GM12878 (cell line): ENCODE results near the gene PTPRN2. TPM values are rescaled to one million over a fixed set of nuclear protein-coding genes. Genes with fewer than 3 reads are reported as not detected.

Experiments
- ATAC-seq: fragments of 200-7000 bp; cut with Tn5 transposase; 3 replicates; pipeline ENCODE4 v1.9.1; 2020; ENCODE audit warnings: mild to moderate bottlenecking, moderate library complexity
- BruUV-seq: library from RNA; stranded (reverse); fragments of 400-500 nt; replicated peaks from 2 replicates; lab custom pipeline; 2021; lab: Mats Ljungman, UMichigan
- CTCF ChIA-PET: fragments of 300-600 bp; sonication (Branson Sonifier 250); formaldehyde crosslinking; extraction: SDS; loops from one replicate; lab custom pipeline; 2021; ENCODE audit warnings: inconsistent platforms; lab: Yijun Ruan, JAX
- POLR2A ChIA-PET: fragments of 350-600 bp; formaldehyde crosslinking; extraction: SDS; loops from one replicate; lab custom pipeline; 2021; ENCODE audit warnings: inconsistent platforms; lab: Charles Lee
- RAD21 ChIA-PET: fragments of 300-600 bp; sonication (Branson Sonifier 250); formaldehyde crosslinking; loops from one replicate; lab custom pipeline; 2023; ENCODE audit warnings: antibody characterized with exemption; ENCODE audit not compliant: unreplicated experiment; lab: Charles Lee
- SMC1A ChIA-PET: fragments of 300-600 bp; sonication (Branson Sonifier 250); formaldehyde crosslinking; loops from one replicate; lab custom pipeline; 2023; ENCODE audit not compliant: unreplicated experiment, uncharacterized antibody; lab: Charles Lee
- DNase-seq: peaks from one replicate; pipeline ENCODE4 v3.0.0-alpha.2; 2011; ENCODE audit warnings: low read depth, low spot score
- FAIRE-seq: peaks from 3 replicates; lab custom pipeline; 2011; peaks lifted over from hg19 to GRCh38; lab: Jason Lieb, UNC
- H2AFZ ChIP-seq: 2 replicates; pipeline ENCODE4 v1.6.0; 2011; ENCODE audit warnings: low read depth, low read length, control low read depth; ENCODE audit not compliant: control insufficient read depth
- H3K27ac ChIP-seq: 2 replicates; pipeline ENCODE4 v1.5.1; 2011; ENCODE audit warnings: control low read depth; ENCODE audit not compliant: control insufficient read depth, insufficient read depth
- H3K27me3 ChIP-seq, 2 experiments: replicated peaks in 1 of 2; 2 replicates each; pipeline versions ENCODE4 v1.6.0 to v1.6.1; 2011; ENCODE audit warnings: low read length in 1 of 2; ENCODE audit not compliant: control insufficient read depth in 2 of 2, insufficient read depth in 2 of 2
- H3K36me3 ChIP-seq, 2 experiments: 2 replicates each; pipeline ENCODE4 v1.5.1; 2011; ENCODE audit warnings: low read length in 1 of 2; ENCODE audit not compliant: control insufficient read depth in 2 of 2, insufficient read depth in 2 of 2
- H3K4me1 ChIP-seq: 2 replicates; pipeline ENCODE4 v1.6.1; 2011; ENCODE audit warnings: mild to moderate bottlenecking, low read length, moderate library complexity, mixed read lengths; ENCODE audit not compliant: control insufficient read depth, insufficient read depth
- H3K4me2 ChIP-seq: 2 replicates; pipeline ENCODE4 v1.6.0; 2011; ENCODE audit warnings: control low read depth; ENCODE audit not compliant: control insufficient read depth, insufficient read depth
- H3K4me3 ChIP-seq: fragments of 200-600 bp; sonication (generic); 2 replicates; pipeline ENCODE4 v1.5.1; 2016
- H3K79me2 ChIP-seq: 2 replicates; pipeline ENCODE4 v1.6.0; 2011; ENCODE audit warnings: low read length; ENCODE audit not compliant: control insufficient read depth, insufficient read depth
- H3K9ac ChIP-seq: 2 replicates; pipeline ENCODE4 v1.8.0; 2011; ENCODE audit warnings: low read length, control low read depth, mixed read lengths; ENCODE audit not compliant: control insufficient read depth, insufficient read depth
- H3K9me3 ChIP-seq: replicated peaks from 3 replicates; pipeline ENCODE4 v1.5.1; 2011; ENCODE audit warnings: mild to moderate bottlenecking, low read length; ENCODE audit not compliant: control insufficient read depth, insufficient read depth
- H4K20me1 ChIP-seq: 2 replicates; pipeline ENCODE4 v1.6.0; 2011; ENCODE audit not compliant: control insufficient read depth, insufficient read depth
- CEBPB ChIP-seq, 2 experiments: fragments of 150-350 bp in 1 of 2; IDR thresholded peaks; 2 replicates each; pipeline ENCODE4 v1.6.1; 2012 to 2014; ENCODE audit warnings: low read depth in 2 of 2, low read length in 2 of 2, borderline replicate concordance in 1 of 2, inconsistent platforms in 1 of 2
- EGR1 ChIP-seq, 2 experiments: IDR thresholded peaks; 1 replicate in 1 of 2; 2 replicates in 1 of 2; pipeline ENCODE4 v1.6.1; 2011 to 2012; ENCODE audit warnings: low read depth in 2 of 2, low read length in 2 of 2, borderline replicate concordance in 1 of 2, mild to moderate bottlenecking in 1 of 2, moderate library complexity in 1 of 2
- FOXM1 ChIP-seq: IDR thresholded peaks from 2 replicates; pipeline ENCODE4 v1.6.1; 2012; ENCODE audit warnings: low read depth, mild to moderate bottlenecking, inconsistent platforms, low read length, moderate library complexity
- MTA3 ChIP-seq: IDR thresholded peaks from 2 replicates; pipeline ENCODE4 v1.6.1; 2012; ENCODE audit warnings: low read length, inconsistent platforms, borderline replicate concordance
- NR2F1 ChIP-seq: fragments of 450-650 bp; conservative IDR thresholded peaks from 2 replicates; pipeline ENCODE4 v1.6.1; 2017; ENCODE audit warnings: mild to moderate bottlenecking
- NRF1 ChIP-seq: conservative IDR thresholded peaks from 2 replicates; pipeline ENCODE4 v1.6.1; 2011; ENCODE audit warnings: mild to moderate bottlenecking, low read depth, low read length, improper control_type of control experiment
- POU2F2 ChIP-seq: IDR thresholded peaks from 3 replicates; pipeline ENCODE4 v1.6.1; 2011; ENCODE audit warnings: low read depth, mild to moderate bottlenecking, low read length, borderline replicate concordance
- TCF7 ChIP-seq: IDR thresholded peaks from 2 replicates; pipeline ENCODE4 v1.6.1; 2014; ENCODE audit warnings: antibody characterized with exemption, borderline replicate concordance
- WGBS: methylation state at CpG from one replicate; pipeline ENCODE4 v1.1.6; 2016; ENCODE audit warnings: low lambda C conversion rate; ENCODE audit not compliant: insufficient replicate concordance, insufficient coverage; ENCODE audit errors: missing lambda C conversion rate; 5-methylcytosine and 5-hydroxymethylcytosine counted together
- in situ Hi-C: fragments of 300-500 bp; cut with MboI; formaldehyde crosslinking; loops from 9 replicates; pipeline ENCODE4 v1.14.3; 2018; ENCODE audit warnings: mixed read lengths
- intact Hi-C: fragments of 100-400 bp; cut with micrococcal nuclease; formaldehyde crosslinking; loops from one replicate; pipeline ENCODE4 v1.14.2; 2022; ENCODE audit not compliant: unreplicated experiment
- polyA plus RNA-seq, 11 experiments: library from polyadenylated mRNA; depleted of rRNA in 4 of 11; unstranded in 6 of 11; stranded (reverse) in 5 of 11; fragments of >200 nt; fragmentation: Nextera tagmentation in 4 of 11; fragmentation: Illumina TruSeq in 1 of 11; extraction: Ambion mirVana in 4 of 11; extraction: Trizol in 1 of 11; gene quantifications; 1 replicate in 1 of 11; 2 replicates in 10 of 11; pipeline versions ENCODE4 v1.2.1 to v1.2.3, GENCODE V29; 2011 to 2016; ENCODE audit warnings: inconsistent platforms in 2 of 11, missing spikeins in 2 of 11, low read depth in 1 of 11
- total RNA-seq, 4 experiments: library from RNA; depleted of rRNA in 3 of 4; stranded (reverse); fragments of >200 nt in 3 of 4; fragmentation: Illumina TruSeq in 1 of 4; extraction: Trizol in 1 of 4; gene quantifications; 2 replicates each; pipeline versions ENCODE4 v1.2.1 to v1.2.3, GENCODE V29; 2013 to 2021
- TF ChIP-seq, protein P1 (sequence below): fragments of 450-650 bp; IDR thresholded peaks from 2 replicates; pipeline ENCODE4 v1.6.1; 2017; ENCODE audit warnings: borderline replicate concordance
- TF ChIP-seq, protein P2 (sequence below): fragments of 450-650 bp; formaldehyde crosslinking; IDR thresholded peaks from 2 replicates; pipeline ENCODE4 v1.4.0; 2020; ENCODE audit warnings: mild to moderate bottlenecking, moderate library complexity
- TF ChIP-seq, protein P3 (sequence below): fragments of 450-650 bp; IDR thresholded peaks from 2 replicates; pipeline ENCODE4 v1.6.1; 2017; ENCODE audit warnings: antibody characterized with exemption, mild to moderate bottlenecking, moderate library complexity
- TF ChIP-seq, protein P4 (sequence below): IDR thresholded peaks from 2 replicates; pipeline ENCODE4 v1.6.1; 2012; ENCODE audit warnings: mild to moderate bottlenecking, low read depth, low read length

Gene PTPRN2
- total and polyA plus RNA-seq, 10 of the 15 experiments (the other 5 are each of a cell fraction or from before 2014, with no cell fraction given) = 5.4 TPM; not detected in 9

DNA sequence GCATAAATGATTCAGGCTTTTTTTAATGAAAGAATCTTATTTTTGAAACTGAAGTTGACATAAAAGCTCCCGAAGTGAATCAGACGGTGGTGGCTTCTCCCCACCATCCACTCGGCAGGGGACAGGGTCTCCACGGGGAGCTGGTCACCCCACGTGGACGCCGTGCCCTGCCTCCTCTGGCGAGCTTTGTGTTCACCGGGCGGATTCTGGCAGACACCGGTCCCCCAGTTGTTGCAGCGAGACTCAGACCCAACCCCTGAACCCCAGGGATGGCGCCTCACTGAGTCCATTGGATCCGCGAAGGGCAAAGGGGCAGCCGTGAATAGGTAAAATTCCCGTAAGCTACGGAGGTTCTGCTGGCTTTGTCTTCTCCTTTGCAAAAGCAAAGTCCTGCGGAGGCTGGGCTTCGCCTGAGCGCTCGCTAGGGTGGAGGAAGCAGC, 38.4 kb downstream of the PTPRN2 start:
- Histone ChIP-seq H3K4me2 (no peak overlapping the region), H4K20me1 (no peaks in the 10 kb centered on the region), H3K27me3 (no peaks in the 10 kb centered on the region), H3K4me1 (no peaks in the 10 kb centered on the region), H3K27ac (no peak overlapping the region), H3K9ac (no peak overlapping the region), H2AFZ (no peak overlapping the region), H3K36me3 (no peaks in the 10 kb centered on the region), H3K4me3 (no peak overlapping the region), H3K79me2 (no peaks in the 10 kb centered on the region), H3K9me3 (no peaks in the 10 kb centered on the region; the same call in 2 of the 3 replicates)
- no TSS peak for BruUV-seq
- ChIA-PET SMC1A (no interaction called here), POLR2A (no interaction called here), CTCF (no interaction called here), RAD21 (no interaction called here)
- FAIRE-seq (no peak), DNase-seq (no peak), ATAC-seq (no peak)
- intact Hi-C loops (no loop called here), in situ Hi-C loops (no loop called here)
- 61% methylated on average over 22 of the region's 22 CpGs for WGBS
- no peak for TF ChIP-seq MTA3
- TF ChIP-seq POU2F2 = no peak
- TF ChIP-seq NRF1 = no peak
- TF ChIP-seq FOXM1 = no peak
- TF ChIP-seq, protein P1, sequence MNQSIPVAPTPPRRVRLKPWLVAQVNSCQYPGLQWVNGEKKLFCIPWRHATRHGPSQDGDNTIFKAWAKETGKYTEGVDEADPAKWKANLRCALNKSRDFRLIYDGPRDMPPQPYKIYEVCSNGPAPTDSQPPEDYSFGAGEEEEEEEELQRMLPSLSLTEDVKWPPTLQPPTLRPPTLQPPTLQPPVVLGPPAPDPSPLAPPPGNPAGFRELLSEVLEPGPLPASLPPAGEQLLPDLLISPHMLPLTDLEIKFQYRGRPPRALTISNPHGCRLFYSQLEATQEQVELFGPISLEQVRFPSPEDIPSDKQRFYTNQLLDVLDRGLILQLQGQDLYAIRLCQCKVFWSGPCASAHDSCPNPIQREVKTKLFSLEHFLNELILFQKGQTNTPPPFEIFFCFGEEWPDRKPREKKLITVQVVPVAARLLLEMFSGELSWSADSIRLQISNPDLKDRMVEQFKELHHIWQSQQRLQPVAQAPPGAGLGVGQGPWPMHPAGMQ = no peak
- no peak for TF ChIP-seq CEBPB (IDR thresholded peaks at IDR 0.05; ENCODE audit: borderline replicate concordance in 1 of 2, low read depth in 2 of 2, low read length in 2 of 2)
- TF ChIP-seq, protein P2, sequence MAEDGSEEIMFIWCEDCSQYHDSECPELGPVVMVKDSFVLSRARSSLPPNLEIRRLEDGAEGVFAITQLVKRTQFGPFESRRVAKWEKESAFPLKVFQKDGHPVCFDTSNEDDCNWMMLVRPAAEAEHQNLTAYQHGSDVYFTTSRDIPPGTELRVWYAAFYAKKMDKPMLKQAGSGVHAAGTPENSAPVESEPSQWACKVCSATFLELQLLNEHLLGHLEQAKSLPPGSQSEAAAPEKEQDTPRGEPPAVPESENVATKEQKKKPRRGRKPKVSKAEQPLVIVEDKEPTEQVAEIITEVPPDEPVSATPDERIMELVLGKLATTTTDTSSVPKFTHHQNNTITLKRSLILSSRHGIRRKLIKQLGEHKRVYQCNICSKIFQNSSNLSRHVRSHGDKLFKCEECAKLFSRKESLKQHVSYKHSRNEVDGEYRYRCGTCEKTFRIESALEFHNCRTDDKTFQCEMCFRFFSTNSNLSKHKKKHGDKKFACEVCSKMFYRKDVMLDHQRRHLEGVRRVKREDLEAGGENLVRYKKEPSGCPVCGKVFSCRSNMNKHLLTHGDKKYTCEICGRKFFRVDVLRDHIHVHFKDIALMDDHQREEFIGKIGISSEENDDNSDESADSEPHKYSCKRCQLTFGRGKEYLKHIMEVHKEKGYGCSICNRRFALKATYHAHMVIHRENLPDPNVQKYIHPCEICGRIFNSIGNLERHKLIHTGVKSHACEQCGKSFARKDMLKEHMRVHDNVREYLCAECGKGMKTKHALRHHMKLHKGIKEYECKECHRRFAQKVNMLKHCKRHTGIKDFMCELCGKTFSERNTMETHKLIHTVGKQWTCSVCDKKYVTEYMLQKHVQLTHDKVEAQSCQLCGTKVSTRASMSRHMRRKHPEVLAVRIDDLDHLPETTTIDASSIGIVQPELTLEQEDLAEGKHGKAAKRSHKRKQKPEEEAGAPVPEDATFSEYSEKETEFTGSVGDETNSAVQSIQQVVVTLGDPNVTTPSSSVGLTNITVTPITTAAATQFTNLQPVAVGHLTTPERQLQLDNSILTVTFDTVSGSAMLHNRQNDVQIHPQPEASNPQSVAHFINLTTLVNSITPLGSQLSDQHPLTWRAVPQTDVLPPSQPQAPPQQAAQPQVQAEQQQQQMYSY (CRISPR knock-in tag) = no peak
- no peak for TF ChIP-seq NR2F1
- TF ChIP-seq, protein P3, sequence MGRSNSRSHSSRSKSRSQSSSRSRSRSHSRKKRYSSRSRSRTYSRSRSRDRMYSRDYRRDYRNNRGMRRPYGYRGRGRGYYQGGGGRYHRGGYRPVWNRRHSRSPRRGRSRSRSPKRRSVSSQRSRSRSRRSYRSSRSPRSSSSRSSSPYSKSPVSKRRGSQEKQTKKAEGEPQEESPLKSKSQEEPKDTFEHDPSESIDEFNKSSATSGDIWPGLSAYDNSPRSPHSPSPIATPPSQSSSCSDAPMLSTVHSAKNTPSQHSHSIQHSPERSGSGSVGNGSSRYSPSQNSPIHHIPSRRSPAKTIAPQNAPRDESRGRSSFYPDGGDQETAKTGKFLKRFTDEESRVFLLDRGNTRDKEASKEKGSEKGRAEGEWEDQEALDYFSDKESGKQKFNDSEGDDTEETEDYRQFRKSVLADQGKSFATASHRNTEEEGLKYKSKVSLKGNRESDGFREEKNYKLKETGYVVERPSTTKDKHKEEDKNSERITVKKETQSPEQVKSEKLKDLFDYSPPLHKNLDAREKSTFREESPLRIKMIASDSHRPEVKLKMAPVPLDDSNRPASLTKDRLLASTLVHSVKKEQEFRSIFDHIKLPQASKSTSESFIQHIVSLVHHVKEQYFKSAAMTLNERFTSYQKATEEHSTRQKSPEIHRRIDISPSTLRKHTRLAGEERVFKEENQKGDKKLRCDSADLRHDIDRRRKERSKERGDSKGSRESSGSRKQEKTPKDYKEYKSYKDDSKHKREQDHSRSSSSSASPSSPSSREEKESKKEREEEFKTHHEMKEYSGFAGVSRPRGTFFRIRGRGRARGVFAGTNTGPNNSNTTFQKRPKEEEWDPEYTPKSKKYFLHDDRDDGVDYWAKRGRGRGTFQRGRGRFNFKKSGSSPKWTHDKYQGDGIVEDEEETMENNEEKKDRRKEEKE = no peak
- TF ChIP-seq TCF7 = no peak
- TF ChIP-seq, protein P4, sequence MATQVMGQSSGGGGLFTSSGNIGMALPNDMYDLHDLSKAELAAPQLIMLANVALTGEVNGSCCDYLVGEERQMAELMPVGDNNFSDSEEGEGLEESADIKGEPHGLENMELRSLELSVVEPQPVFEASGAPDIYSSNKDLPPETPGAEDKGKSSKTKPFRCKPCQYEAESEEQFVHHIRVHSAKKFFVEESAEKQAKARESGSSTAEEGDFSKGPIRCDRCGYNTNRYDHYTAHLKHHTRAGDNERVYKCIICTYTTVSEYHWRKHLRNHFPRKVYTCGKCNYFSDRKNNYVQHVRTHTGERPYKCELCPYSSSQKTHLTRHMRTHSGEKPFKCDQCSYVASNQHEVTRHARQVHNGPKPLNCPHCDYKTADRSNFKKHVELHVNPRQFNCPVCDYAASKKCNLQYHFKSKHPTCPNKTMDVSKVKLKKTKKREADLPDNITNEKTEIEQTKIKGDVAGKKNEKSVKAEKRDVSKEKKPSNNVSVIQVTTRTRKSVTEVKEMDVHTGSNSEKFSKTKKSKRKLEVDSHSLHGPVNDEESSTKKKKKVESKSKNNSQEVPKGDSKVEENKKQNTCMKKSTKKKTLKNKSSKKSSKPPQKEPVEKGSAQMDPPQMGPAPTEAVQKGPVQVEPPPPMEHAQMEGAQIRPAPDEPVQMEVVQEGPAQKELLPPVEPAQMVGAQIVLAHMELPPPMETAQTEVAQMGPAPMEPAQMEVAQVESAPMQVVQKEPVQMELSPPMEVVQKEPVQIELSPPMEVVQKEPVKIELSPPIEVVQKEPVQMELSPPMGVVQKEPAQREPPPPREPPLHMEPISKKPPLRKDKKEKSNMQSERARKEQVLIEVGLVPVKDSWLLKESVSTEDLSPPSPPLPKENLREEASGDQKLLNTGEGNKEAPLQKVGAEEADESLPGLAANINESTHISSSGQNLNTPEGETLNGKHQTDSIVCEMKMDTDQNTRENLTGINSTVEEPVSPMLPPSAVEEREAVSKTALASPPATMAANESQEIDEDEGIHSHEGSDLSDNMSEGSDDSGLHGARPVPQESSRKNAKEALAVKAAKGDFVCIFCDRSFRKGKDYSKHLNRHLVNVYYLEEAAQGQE = no peak
- no peak for TF ChIP-seq EGR1 (IDR thresholded peaks at IDR 0.05; ENCODE audit: borderline replicate concordance in 1 of 2, low read depth in 2 of 2, low read length in 2 of 2)
